ENCODE measurements around the gene DOCK11.

The DOCK11 gene

GRCh38 chrX:118630848-118631247 is 135.2 kb downstream of the DOCK11 start:
- H3K36me3 ChIP-seq (ENCODE audit: insufficient read depth, low read length) = no peaks in the 10 kb centered on the region
- no peak overlapping the region for H3K4me3 ChIP-seq
- no peak overlapping the region for H3K27ac ChIP-seq
- no peak for DNase-seq (ENCODE audit: low read depth, low spot score)
- no peaks in the 10 kb centered on the region for H3K9me3 ChIP-seq (ENCODE audit: low read depth, low read length)
- TF ChIP-seq EZH2 (IDR thresholded peaks at IDR 0.05) = no peak
- no peak for TF ChIP-seq POLR2AphosphoS5 (IDR thresholded peaks at IDR 0.05; ENCODE audit: borderline replicate concordance, low read depth, low read length)
- no peak for TF ChIP-seq FOXP2 (optimal IDR thresholded peaks at IDR 0.05; ENCODE audit: control extremely low read depth, extremely low read length, insufficient read depth)
- H3K9ac ChIP-seq (ENCODE audit: insufficient read length) = no peak overlapping the region

GRCh38 chrX:118631586-118631985 is 136.0 kb downstream of the DOCK11 start:
- Histone ChIP-seq H3K36me3 (ENCODE audit: insufficient read depth, low read length) (no peaks in the 10 kb centered on the region), H3K9me3 (ENCODE audit: low read depth, low read length) (no peaks in the 10 kb centered on the region), H3K27ac (no peak overlapping the region), H3K9ac (ENCODE audit: insufficient read length) (no peak overlapping the region), H3K4me3 (no peak overlapping the region)
- no peak for TF ChIP-seq POLR2AphosphoS5 (IDR thresholded peaks at IDR 0.05; ENCODE audit: borderline replicate concordance, low read depth, low read length)
- TF ChIP-seq EZH2 (IDR thresholded peaks at IDR 0.05) = no peak
- TF ChIP-seq FOXP2 (optimal IDR thresholded peaks at IDR 0.05; ENCODE audit: control extremely low read depth, extremely low read length, insufficient read depth) = no peak
- no peak for DNase-seq (ENCODE audit: low read depth, low spot score)

- no peak for DNase-seq (ENCODE audit: low read depth, low spot score)
- no peak overlapping the region for H3K4me3 ChIP-seq
- H3K9me3 ChIP-seq (ENCODE audit: low read depth, low read length) = no peaks in the 10 kb centered on the region
- TF ChIP-seq POLR2AphosphoS5 (IDR thresholded peaks at IDR 0.05; ENCODE audit: borderline replicate concordance, low read depth, low read length) (no peak), FOXP2 (optimal IDR thresholded peaks at IDR 0.05; ENCODE audit: control extremely low read depth, extremely low read length, insufficient read depth) (no peak), EZH2 (IDR thresholded peaks at IDR 0.05) (no peak)
- H3K27ac ChIP-seq = no peak overlapping the region
- no peaks in the 10 kb centered on the region for H3K36me3 ChIP-seq (ENCODE audit: insufficient read depth, low read length)
- no peak overlapping the region for H3K9ac ChIP-seq (ENCODE audit: insufficient read length)
Measured at GRCh38 chrX:118632862-118633261, 137.2 kb downstream of the DOCK11 start.

DNA sequence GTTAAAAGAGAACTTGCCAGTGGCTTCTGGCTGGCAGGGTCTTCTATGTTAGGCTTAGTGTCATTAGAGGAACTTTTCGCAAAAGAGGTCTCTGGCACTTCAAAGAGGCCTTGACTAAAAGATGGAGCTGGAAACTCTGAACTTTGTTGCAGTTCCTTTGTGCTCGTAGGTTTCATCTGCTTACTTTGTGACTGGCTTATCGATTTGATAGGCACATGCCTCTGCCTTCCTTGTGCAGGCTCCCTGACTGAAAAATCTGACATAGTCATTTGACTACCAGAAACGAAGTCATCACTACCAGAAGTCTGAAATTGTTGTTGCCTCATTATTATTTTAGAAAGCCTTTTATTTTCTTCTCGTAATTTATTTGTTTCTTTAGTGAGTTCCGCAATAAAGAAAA is 137.9 kb downstream of the DOCK11 start:
- DNase-seq (ENCODE audit: low read depth, low spot score) = no peak
- H3K27ac ChIP-seq = no peak overlapping the region
- no peak overlapping the region for H3K9ac ChIP-seq (ENCODE audit: insufficient read length)
- no peak overlapping the region for H3K4me3 ChIP-seq
- TF ChIP-seq EZH2 (IDR thresholded peaks at IDR 0.05) (no peak), FOXP2 (optimal IDR thresholded peaks at IDR 0.05; ENCODE audit: control extremely low read depth, extremely low read length, insufficient read depth) (no peak), POLR2AphosphoS5 (IDR thresholded peaks at IDR 0.05; ENCODE audit: borderline replicate concordance, low read depth, low read length) (no peak)
- H3K36me3 ChIP-seq (ENCODE audit: insufficient read depth, low read length) = no peaks in the 10 kb centered on the region
- no peaks in the 10 kb centered on the region for H3K9me3 ChIP-seq (ENCODE audit: low read depth, low read length)

GRCh38 chrX:118634336-118634735 is 138.7 kb downstream of the DOCK11 start:
- no peaks in the 10 kb centered on the region for H3K36me3 ChIP-seq (ENCODE audit: insufficient read depth, low read length)
- TF ChIP-seq FOXP2 (optimal IDR thresholded peaks at IDR 0.05; ENCODE audit: control extremely low read depth, extremely low read length, insufficient read depth) (no peak), POLR2AphosphoS5 (IDR thresholded peaks at IDR 0.05; ENCODE audit: borderline replicate concordance, low read depth, low read length) (no peak), EZH2 (IDR thresholded peaks at IDR 0.05) (no peak)
- H3K9ac ChIP-seq (ENCODE audit: insufficient read length) = no peak overlapping the region
- no peak for DNase-seq (ENCODE audit: low read depth, low spot score)
- no peak overlapping the region for H3K4me3 ChIP-seq
- H3K27ac ChIP-seq = no peak overlapping the region
- H3K9me3 ChIP-seq (ENCODE audit: low read depth, low read length) = no peaks in the 10 kb centered on the region

- Histone ChIP-seq H3K9me3 (ENCODE audit: low read depth, low read length) (no peaks in the 10 kb centered on the region), H3K36me3 (ENCODE audit: insufficient read depth, low read length) (no peaks in the 10 kb centered on the region), H3K27ac (no peak overlapping the region), H3K4me3 (no peak overlapping the region), H3K9ac (ENCODE audit: insufficient read length) (no peak overlapping the region)
- DNase-seq (ENCODE audit: low read depth, low spot score) = no peak
- TF ChIP-seq POLR2AphosphoS5 (IDR thresholded peaks at IDR 0.05; ENCODE audit: borderline replicate concordance, low read depth, low read length) (no peak), FOXP2 (optimal IDR thresholded peaks at IDR 0.05; ENCODE audit: control extremely low read depth, extremely low read length, insufficient read depth) (no peak)
Measured at GRCh38 chrX:118637997-118638396, 142.4 kb downstream of the DOCK11 start.

GRCh38 chrX:118644378-118644777 is 148.8 kb downstream of the DOCK11 start:
- Histone ChIP-seq H3K36me3 (ENCODE audit: insufficient read depth, low read length) (no peaks in the 10 kb centered on the region), H3K9ac (ENCODE audit: insufficient read length) (no peak overlapping the region), H3K4me3 (no peak overlapping the region), H3K9me3 (ENCODE audit: low read depth, low read length) (no peaks in the 10 kb centered on the region), H3K27ac (no peak overlapping the region)
- DNase-seq (ENCODE audit: low read depth, low spot score) = no peak
- TF ChIP-seq FOXP2 (optimal IDR thresholded peaks at IDR 0.05; ENCODE audit: control extremely low read depth, extremely low read length, insufficient read depth) (no peak), POLR2AphosphoS5 (IDR thresholded peaks at IDR 0.05; ENCODE audit: borderline replicate concordance, low read depth, low read length) (no peak), EZH2 (IDR thresholded peaks at IDR 0.05) (no peak)

DNA sequence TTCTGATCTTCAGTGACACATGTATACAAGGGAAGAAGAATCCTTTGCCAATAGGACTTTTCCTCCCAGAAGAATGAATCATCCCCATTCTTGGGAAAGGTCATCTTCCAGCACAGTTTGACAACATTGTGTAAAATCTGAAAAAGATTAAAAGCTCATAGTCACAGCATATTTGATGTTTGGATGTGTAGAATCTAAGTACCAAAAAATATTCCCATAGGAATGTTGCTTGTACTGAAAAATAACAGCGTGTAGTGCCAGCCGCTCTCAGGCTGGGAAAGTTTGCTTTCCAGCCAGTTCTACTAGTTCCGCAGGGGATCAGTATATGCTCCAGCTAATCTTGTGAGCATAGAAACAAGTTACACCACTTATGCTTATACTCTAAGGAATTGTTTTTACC is 157.1 kb downstream of the DOCK11 start:
- Histone ChIP-seq H3K4me3 (no peak overlapping the region), H3K9me3 (ENCODE audit: low read depth, low read length) (no peaks in the 10 kb centered on the region), H3K27ac (no peak overlapping the region), H3K36me3 (ENCODE audit: insufficient read depth, low read length) (no peaks in the 10 kb centered on the region), H3K9ac (ENCODE audit: insufficient read length) (no peak overlapping the region)
- TF ChIP-seq FOXP2 (optimal IDR thresholded peaks at IDR 0.05; ENCODE audit: control extremely low read depth, extremely low read length, insufficient read depth) = no peak
- TF ChIP-seq POLR2AphosphoS5 (IDR thresholded peaks at IDR 0.05; ENCODE audit: borderline replicate concordance, low read depth, low read length) = no peak
- TF ChIP-seq EZH2 (IDR thresholded peaks at IDR 0.05) = no peak
- DNase-seq (ENCODE audit: low read depth, low spot score) = no peak

GRCh38 chrX:118654331-118654730 is 158.7 kb downstream of the DOCK11 start:
- TF ChIP-seq FOXP2 (optimal IDR thresholded peaks at IDR 0.05; ENCODE audit: control extremely low read depth, extremely low read length, insufficient read depth) = no peak
- TF ChIP-seq EZH2 (IDR thresholded peaks at IDR 0.05) = no peak
- TF ChIP-seq POLR2AphosphoS5 (IDR thresholded peaks at IDR 0.05; ENCODE audit: borderline replicate concordance, low read depth, low read length) = no peak
- H3K9me3 ChIP-seq (ENCODE audit: low read depth, low read length) = no peaks in the 10 kb centered on the region

More at GRCh38 chrX:118654331-118654730, 158.7 kb downstream of the DOCK11 start:
- no peak overlapping the region for H3K9ac ChIP-seq (ENCODE audit: insufficient read length)
- DNase-seq (ENCODE audit: low read depth, low spot score) = no peak
- no peak overlapping the region for H3K4me3 ChIP-seq
- H3K36me3 ChIP-seq (ENCODE audit: insufficient read depth, low read length) = no peaks in the 10 kb centered on the region
- no peak overlapping the region for H3K27ac ChIP-seq
